MM.1S (cell line): Measurements from ENCODE around the gene CDH4.

Experiments
- CTCF ChIP-seq: fragments of 300-600 bp; sonication (generic); IDR thresholded peaks from 2 replicates; pipeline ENCODE4 v1.5.1; 2016; ENCODE audit warnings: antibody characterized with exemption, low read length, mixed read lengths
- EZH2 ChIP-seq: fragments of 300-600 bp; sonication (generic); optimal IDR thresholded peaks from 2 replicates; pipeline ENCODE3; 2017; ENCODE audit warnings: low read depth, mild to moderate bottlenecking, antibody characterized with exemption, low read length, mixed read lengths
- EZH2phosphoT487 ChIP-seq: fragments of 300-600 bp; sonication (generic); IDR thresholded peaks from 2 replicates; pipeline ENCODE4 v1.6.1; 2018; ENCODE audit warnings: antibody characterized with exemption, low read length

- no peak for TF ChIP-seq CTCF
- no peak for TF ChIP-seq EZH2
- no peak for TF ChIP-seq EZH2phosphoT487
Observed at GRCh38 chr20:61986762-61987321, 734.8 kb downstream of the CDH4 start.
